GM19467 (cell line): ENCODE measurements around the gene GTF3C6.
"Not testable (repeated sequence)": the region's sequence is repeated elsewhere in the genome, so short reads cannot be mapped to it uniquely, and the experiment has no call there.

Source experiments
- ATAC-seq: cut with Tn5 transposase; IDR thresholded peaks from one replicate; pipeline ENCODE4 v1.9.1; 2021; ENCODE audit warnings: mild to moderate bottlenecking, moderate library complexity; ENCODE audit not compliant: unreplicated experiment

Gene GTF3C6

GRCh38 chr6:110976575-110976974 is 18.1 kb downstream of the GTF3C6 start:
- no peak for ATAC-seq

GRCh38 chr6:110979565-110980101 is 21.1 kb downstream of the GTF3C6 start:
- no peak for ATAC-seq

- ATAC-seq: no peak
Observed at GRCh38 chr6:110980227-110980626, 21.7 kb downstream of the GTF3C6 start.

- no peak for ATAC-seq
Observed at GRCh38 chr6:110980648-110981047, 22.1 kb downstream of the GTF3C6 start.

- ATAC-seq: no peak
Observed at GRCh38 chr6:110981202-110981600, 22.7 kb downstream of the GTF3C6 start.

- no peak for ATAC-seq
Observed at GRCh38 chr6:110990840-110991576, 32.5 kb downstream of the GTF3C6 start.

GRCh38 chr6:110996691-110997090 is 38.2 kb downstream of the GTF3C6 start:
- no peak for ATAC-seq

- ATAC-seq: no peak
Observed at GRCh38 chr6:110999634-111000270, 41.2 kb downstream of the GTF3C6 start.

GRCh38 chr6:111002350-111002749 is 43.8 kb downstream of the GTF3C6 start:
- ATAC-seq: no peak

- ATAC-seq: no peak
Observed at GRCh38 chr6:111011360-111012142, 53.0 kb downstream of the GTF3C6 start.

- no peak for ATAC-seq
Observed at GRCh38 chr6:111012143-111012452, 53.6 kb downstream of the GTF3C6 start.

GRCh38 chr6:111012520-111012919 is 54.0 kb downstream of the GTF3C6 start:
- ATAC-seq: not testable (repeated sequence)

- ATAC-seq: no peak
Observed at GRCh38 chr6:111013144-111013915, 54.8 kb downstream of the GTF3C6 start.

- ATAC-seq: no peak
Observed at GRCh38 chr6:111015389-111016124, 57.1 kb downstream of the GTF3C6 start.

- not testable (repeated sequence) for ATAC-seq
Observed at GRCh38 chr6:111017241-111017640, 58.7 kb downstream of the GTF3C6 start.
